ENCODE measurements around the gene AIFM1. TPM values are rescaled to one million over a fixed set of nuclear protein-coding genes. Genes with fewer than 3 reads are reported as not detected.
A peak's percentile ranks its signal among the peaks of the same experiment; 100 is the strongest.

The AIFM1 gene
- total RNA-seq, 1 donor from 2014 or later: 47.7 TPM

DNA sequence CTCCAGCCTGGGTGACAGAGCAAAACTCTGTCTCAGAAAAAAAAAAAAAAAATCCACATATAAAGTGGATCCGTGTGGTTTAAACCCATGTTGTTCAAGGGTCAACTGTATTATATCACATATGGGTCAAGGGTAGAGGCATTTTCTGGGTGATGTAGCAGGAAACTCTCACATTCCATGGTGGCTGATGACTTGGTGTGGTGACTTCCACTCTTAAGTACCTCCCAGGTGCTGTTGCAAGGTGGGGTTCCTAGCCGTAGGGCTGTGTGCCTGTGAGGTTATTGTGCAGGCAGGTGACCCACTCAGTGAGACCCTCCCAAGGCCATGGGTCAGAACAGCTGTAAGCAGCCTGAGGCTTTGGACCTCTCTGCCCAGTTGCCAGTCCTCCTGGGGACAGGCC lies 72.4 kb downstream of the AIFM1 start:
- no peak overlapping the region for H3K4me3 Mint-ChIP-seq
- peaks cover 5% of the 10 kb centered on the region for H3K27me3 Mint-ChIP-seq (ENCODE audit: insufficient read depth, low read depth)
- H3K4me1 ChIP-seq: no peaks in the 10 kb centered on the region
- H3K27me3 ChIP-seq: no peaks in the 10 kb centered on the region
- no peaks in the 10 kb centered on the region for H4K20me1 ChIP-seq (ENCODE audit: low read depth)
- no peaks in the 10 kb centered on the region for H3K4me1 Mint-ChIP-seq
- H3F3A ChIP-seq (ENCODE audit: low read depth): no peaks in the 10 kb centered on the region
- H3K79me2 ChIP-seq (ENCODE audit: low read depth): no peaks in the 10 kb centered on the region
- H3K27ac ChIP-seq: no peak overlapping the region
- no peaks in the 10 kb centered on the region for H3K36me3 ChIP-seq
- DNase-seq (ENCODE audit: low spot score): no peak
- H3K9me3 Mint-ChIP-seq: no peaks in the 10 kb centered on the region
- H3K4me3 ChIP-seq: no peak overlapping the region
- no peak overlapping the region for H3K4me2 ChIP-seq
- H3K9ac ChIP-seq: no peak overlapping the region
- no peaks in the 10 kb centered on the region for H3K9me3 ChIP-seq (ENCODE audit: low read depth)
- H2AFZ ChIP-seq (replicated peaks): no peak overlapping the region
- H3K36me3 Mint-ChIP-seq: no peaks in the 10 kb centered on the region
- TF ChIP-seq EZH2 (IDR thresholded peaks at IDR 0.05): no peak
- TF ChIP-seq EZH2phosphoT487 (IDR thresholded peaks at IDR 0.05): no peak
- TF ChIP-seq, protein P1, sequence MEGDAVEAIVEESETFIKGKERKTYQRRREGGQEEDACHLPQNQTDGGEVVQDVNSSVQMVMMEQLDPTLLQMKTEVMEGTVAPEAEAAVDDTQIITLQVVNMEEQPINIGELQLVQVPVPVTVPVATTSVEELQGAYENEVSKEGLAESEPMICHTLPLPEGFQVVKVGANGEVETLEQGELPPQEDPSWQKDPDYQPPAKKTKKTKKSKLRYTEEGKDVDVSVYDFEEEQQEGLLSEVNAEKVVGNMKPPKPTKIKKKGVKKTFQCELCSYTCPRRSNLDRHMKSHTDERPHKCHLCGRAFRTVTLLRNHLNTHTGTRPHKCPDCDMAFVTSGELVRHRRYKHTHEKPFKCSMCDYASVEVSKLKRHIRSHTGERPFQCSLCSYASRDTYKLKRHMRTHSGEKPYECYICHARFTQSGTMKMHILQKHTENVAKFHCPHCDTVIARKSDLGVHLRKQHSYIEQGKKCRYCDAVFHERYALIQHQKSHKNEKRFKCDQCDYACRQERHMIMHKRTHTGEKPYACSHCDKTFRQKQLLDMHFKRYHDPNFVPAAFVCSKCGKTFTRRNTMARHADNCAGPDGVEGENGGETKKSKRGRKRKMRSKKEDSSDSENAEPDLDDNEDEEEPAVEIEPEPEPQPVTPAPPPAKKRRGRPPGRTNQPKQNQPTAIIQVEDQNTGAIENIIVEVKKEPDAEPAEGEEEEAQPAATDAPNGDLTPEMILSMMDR (IDR thresholded peaks at IDR 0.05): no peak
- H3K27ac Mint-ChIP-seq: no peak overlapping the region

DNA sequence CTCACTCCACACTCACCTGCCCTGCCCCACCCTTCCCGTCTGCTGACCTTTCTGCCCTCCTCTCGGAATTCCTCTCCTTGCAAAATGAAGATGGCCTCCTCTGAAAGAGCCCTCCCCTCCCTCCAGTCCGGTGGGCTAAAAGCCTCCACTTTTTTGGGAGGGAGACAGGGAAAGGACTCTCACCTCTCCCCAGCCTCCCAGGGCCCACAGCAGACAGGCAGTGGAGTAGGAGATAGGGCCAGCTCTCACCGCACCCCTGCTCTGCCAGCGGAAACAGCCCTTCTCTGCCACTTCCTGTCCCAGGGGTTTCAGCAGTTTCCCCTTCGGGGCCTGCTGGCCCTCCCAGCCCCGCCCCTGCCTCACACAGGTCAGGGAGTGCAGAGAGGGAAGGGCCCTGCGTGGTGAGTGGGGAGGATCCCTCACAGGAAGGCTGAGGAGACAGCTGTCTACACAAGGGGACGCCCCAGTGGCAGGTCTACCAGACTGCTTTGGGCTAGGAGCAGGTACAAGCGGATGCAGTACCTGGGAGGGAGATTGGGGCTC lies 73.6 kb downstream of the AIFM1 start:
- H3K79me2 ChIP-seq (ENCODE audit: low read depth): no peaks in the 10 kb centered on the region
- no peak overlapping the region for H3K9ac ChIP-seq
- H3K27ac ChIP-seq: no peak overlapping the region
- H3K4me3 Mint-ChIP-seq: no peak overlapping the region
- no peaks in the 10 kb centered on the region for H3K36me3 Mint-ChIP-seq
- H3K4me3 ChIP-seq: no peak overlapping the region
- H3K9me3 ChIP-seq (ENCODE audit: low read depth): no peaks in the 10 kb centered on the region
- no peaks in the 10 kb centered on the region for H3K4me1 Mint-ChIP-seq
- peaks cover 3% of the 10 kb centered on the region for H3K27me3 Mint-ChIP-seq (ENCODE audit: insufficient read depth, low read depth)
- H3F3A ChIP-seq (ENCODE audit: low read depth): no peaks in the 10 kb centered on the region
- H2AFZ ChIP-seq (replicated peaks): no peak overlapping the region
- DNase-seq (ENCODE audit: low spot score): no peak
- peak overlapping the region; percentile 17 for H3K27ac Mint-ChIP-seq
- TF ChIP-seq EZH2phosphoT487 (IDR thresholded peaks at IDR 0.05) (no peak), EZH2 (IDR thresholded peaks at IDR 0.05) (no peak)
- TF ChIP-seq, protein P1 (IDR thresholded peaks at IDR 0.05): no peak
- H3K4me1 ChIP-seq: no peaks in the 10 kb centered on the region
- no peaks in the 10 kb centered on the region for H3K9me3 Mint-ChIP-seq
- H3K27me3 ChIP-seq: no peaks in the 10 kb centered on the region
- no peaks in the 10 kb centered on the region for H4K20me1 ChIP-seq (ENCODE audit: low read depth)
- H3K36me3 ChIP-seq: no peaks in the 10 kb centered on the region
- H3K4me2 ChIP-seq: no peak overlapping the region

DNA sequence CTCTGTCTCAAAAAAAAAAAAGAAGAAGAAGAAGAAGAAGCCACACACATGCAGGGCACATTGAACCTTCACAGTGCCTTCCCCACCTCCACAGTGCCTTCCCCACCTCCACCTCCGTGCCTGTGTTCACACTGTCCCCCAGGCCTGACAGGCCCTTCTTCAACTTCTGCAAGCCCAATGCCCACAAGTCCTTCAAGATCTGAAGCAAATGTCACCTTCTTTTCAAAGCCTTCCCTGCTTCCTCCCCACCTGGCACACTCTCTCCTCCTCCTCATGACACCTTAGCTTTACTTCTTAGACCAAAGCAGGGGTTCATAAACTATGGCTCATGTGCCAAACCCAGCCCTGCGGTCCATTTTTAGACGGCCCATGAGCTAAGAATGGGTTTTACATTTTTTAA lies 75.3 kb downstream of the AIFM1 start:
- no peak for TF ChIP-seq EZH2phosphoT487 (IDR thresholded peaks at IDR 0.05)
- no peak for TF ChIP-seq EZH2 (IDR thresholded peaks at IDR 0.05)
- TF ChIP-seq, protein P1 (IDR thresholded peaks at IDR 0.05): no peak
- H3K4me2 ChIP-seq: no peak overlapping the region
- H4K20me1 ChIP-seq (ENCODE audit: low read depth): no peaks in the 10 kb centered on the region
- H3K4me3 ChIP-seq: no peak overlapping the region
- H3K36me3 Mint-ChIP-seq: no peaks in the 10 kb centered on the region
- H3K4me1 ChIP-seq: no peaks in the 10 kb centered on the region
- no peak for DNase-seq (ENCODE audit: low spot score)
- no peaks in the 10 kb centered on the region for H3K79me2 ChIP-seq (ENCODE audit: low read depth)
- no peak overlapping the region for H2AFZ ChIP-seq (replicated peaks)
- H3K9me3 Mint-ChIP-seq: no peaks in the 10 kb centered on the region
- no peaks in the 10 kb centered on the region for H3K36me3 ChIP-seq
- H3K27me3 Mint-ChIP-seq (ENCODE audit: insufficient read depth, low read depth): peaks cover 5% of the 10 kb centered on the region
- H3K9me3 ChIP-seq (ENCODE audit: low read depth): no peaks in the 10 kb centered on the region
- peaks cover 10% of the 10 kb centered on the region for H3K4me1 Mint-ChIP-seq
- H3K27ac ChIP-seq: no peak overlapping the region
- H3K27me3 ChIP-seq: no peaks in the 10 kb centered on the region
- H3K27ac Mint-ChIP-seq: peak overlapping the region; percentile 84
- H3K4me3 Mint-ChIP-seq: no peak overlapping the region
- H3F3A ChIP-seq (ENCODE audit: low read depth): no peaks in the 10 kb centered on the region
- no peak overlapping the region for H3K9ac ChIP-seq
